HG03469 (cell line): ENCODE data around the gene RFX5.
"Not testable (repeated sequence)": the region's sequence is repeated elsewhere in the genome, so short reads cannot be mapped to it uniquely, and the experiment has no call there.

Source experiments
- ATAC-seq: cut with Tn5 transposase; IDR thresholded peaks from one replicate; pipeline ENCODE4 v1.9.1; 2021; ENCODE audit warnings: mild to moderate bottlenecking, moderate library complexity, moderate number of reproducible peaks; ENCODE audit not compliant: unreplicated experiment

The RFX5 gene

DNA sequence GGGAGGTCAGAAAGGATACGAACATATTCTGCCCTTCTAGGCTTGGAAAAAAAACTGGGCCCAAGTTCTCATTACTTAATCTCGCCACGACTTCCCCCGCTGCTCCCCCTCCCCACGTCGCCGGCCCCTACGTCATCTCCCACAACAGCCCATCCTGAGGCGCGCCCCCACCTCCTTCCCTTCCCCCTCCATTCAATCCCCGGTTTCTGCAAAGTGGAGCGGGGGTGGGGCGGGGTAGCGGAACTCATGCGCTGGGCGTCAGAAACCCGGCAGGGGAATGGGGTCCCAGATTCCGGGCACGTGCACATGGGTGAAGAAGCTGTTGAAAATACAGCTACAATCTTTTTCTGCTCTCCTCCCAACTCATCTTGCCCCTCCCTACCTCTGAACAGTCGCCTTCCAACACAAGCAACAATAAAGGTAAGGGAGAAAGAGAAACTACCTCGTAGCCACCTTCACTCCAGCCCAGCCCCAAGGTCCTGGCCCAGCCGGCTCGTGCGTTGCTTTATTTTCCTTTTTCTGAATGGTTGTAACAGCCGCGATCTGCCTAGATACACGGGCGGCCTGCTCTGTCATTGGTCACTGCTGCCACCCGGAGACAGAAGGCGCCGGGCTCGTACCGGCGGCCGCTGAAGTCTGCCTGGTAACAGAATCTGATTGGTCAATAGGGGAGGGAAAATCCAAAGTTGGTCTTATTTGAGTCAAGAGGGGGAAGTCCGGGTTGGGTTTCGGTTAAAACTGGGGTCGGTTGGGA is at the start of gene RFX5:
Gene RFX5, minus strand, starts transcription at position 484 of the 754 bp plus-strand sequence. CDS start 932 bp downstream, outside the sequence.
- peak; percentile 92 for ATAC-seq

DNA sequence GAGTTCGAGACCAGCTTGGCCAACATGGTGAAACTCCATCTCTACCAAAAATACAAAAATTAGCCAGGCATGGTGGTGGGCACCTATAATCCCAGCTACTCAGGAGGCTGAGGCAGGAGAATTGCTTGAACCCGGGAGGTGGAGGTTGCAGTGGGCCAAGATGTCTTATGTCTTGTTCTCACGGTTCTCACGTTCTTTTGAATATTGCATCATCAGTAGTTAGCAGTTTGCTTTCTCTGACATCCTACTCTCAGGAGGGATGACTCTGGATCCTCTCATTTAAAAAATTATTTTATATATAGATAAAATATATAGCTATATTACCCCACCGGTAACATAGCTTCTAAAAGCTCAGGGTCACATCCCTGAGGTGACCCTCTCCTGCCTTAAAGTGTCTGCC is 49.2 kb upstream of the RFX5 start:
- not testable (repeated sequence) for ATAC-seq

DNA sequence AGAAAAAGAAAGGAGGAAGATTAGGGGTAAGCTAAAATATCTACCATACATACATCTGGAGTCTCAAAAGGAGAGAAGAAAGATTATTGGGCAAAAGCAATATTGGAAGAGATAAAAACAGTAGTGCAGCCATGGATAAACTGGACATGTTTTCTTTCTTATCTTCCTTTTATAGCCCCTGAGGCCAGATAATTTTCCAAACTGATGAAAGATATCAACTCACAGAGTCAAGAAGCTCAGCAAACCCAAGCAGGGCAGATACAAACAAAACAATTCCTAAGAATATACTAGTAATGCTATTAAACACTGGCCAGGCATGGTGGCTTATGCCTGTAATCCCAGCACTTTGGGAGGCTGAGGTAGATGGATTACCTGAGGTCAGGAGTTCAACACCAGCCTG is 46.5 kb upstream of the RFX5 start:
- no peak for ATAC-seq

DNA sequence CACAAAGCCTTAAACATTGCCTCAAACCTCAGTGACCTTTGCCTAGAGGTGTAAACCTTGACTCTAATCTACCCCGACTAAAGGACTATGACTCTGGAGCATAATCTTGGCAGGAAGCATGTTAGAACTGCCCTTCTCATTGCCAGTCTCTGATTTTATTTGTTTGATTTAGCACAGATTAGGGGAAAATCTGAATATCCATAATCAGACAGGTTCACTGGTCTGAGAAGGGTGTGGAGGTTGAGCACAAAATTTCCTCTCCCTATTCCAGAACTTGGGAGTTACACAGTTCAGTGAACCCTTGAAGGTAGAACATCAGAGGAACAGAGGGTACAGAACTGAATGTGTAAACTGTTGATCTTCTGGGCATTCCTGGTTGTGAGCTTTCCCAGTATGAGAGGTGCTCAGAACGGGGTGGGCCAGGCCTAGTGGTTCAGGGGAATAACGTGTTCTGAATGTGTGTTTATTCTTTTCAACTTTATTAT is 44.1 kb upstream of the RFX5 start:
- ATAC-seq = no peak

DNA sequence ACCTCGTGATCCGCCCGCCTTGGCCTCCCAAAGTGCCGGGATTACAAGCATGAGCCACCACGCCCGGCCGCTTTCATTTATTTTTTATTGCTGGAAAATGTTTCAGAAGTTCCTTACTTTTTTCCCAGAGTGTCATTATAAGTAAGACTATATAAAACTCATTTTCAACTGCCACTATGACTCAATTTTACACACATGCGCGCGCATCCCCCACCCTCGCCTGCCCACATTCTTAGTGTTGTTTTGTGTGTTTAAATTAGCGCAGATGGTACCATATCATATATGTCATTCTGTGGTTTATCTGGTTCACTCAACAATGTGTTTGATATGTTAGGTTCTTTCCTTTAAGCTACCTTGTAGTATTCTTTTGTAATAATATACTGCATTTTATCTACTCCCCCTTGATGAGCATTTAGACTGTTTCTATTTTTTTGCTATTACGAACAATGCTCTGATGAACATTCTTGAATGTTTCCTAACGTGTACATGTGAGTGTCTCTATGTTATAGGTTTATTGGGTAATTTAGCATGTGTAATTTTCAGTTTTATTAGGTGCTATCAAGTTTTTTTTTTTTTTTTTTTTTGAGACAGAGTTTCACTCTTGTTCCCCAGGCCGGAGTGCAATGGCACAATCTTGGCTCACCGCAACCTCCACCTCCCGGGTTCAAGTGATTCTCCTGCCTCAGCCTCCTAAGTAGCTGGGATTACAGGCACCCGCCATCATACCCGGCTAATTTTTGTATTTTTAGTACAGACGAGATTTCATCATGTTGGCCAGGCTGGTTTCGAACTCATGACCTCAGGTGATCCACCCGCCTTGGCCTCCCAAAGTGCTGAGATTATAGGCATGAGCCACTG is 43.4 kb upstream of the RFX5 start:
- ATAC-seq = not testable (repeated sequence)

DNA sequence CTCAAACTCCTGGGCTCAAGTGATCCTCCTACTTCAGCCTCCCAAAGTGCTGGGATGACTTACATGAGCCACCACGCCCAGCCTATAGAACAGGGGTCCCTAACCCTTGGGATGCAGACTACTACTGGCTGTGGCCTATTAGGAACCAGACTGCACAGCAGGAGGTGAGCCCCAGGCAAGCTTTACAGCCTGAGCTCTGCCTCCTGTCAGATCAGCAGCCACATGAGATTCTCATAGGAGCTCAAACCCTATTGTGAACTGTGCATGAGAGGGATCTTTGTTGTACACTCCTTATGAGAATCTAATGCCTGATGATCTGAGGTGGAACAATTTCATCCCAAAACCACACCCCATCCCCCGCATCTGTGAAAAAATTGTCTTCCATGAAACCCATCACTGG is 39.0 kb upstream of the RFX5 start:
- no peak for ATAC-seq

DNA sequence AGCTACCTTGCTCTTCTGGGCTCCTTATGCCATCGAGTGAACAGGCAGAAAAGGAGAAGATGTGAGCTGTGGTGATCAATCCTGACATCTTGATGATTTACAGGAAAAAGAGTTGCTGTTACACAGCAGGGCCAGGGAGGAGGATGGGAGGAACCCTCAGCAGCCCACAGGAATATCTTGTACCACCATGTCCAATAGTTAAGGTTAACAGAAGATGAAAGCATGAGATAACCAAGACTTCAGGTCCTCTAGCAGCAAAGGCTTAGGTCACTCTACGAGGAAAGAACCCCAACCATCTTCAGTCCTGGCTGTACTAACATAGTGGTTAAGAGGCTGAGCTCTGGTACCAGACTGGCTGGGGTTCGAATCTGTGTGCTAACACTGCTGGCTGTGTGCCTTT is 37.5 kb upstream of the RFX5 start:
- ATAC-seq = no peak

DNA sequence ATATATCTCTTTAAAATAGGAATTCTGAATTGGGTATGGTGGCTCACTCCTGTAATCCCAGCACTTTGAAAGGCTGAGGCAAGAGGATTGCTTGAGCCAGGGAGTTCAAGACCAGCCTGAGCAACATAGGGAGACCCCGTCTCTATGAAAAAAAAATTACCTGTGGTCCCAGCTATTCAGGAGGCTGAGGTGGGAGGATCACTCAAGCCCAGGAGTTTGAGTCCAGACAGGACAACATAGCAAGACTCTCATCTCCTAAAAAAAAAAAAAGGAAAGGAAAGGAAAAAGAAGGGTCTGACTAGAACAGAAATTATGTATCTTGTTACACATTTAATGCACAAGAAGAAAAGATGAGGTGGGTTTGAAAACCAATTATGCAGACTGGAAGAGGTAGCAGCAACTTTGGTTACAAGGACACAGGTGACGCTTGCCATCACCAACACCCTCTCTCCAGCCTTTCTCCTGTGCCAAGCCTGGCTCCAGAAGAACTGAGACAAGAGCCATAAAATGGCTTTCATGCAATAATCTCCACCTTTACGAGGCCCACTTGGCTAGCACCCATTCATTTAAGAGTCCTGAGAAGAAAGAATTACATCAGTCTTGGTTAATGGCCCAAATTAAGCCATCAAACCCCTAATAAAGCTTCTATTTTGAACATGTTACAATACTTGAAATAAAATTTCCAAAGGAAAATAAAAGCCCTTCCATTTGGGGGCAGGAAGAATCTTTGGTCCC is 30.3 kb upstream of the RFX5 start:
- no peak for ATAC-seq

DNA sequence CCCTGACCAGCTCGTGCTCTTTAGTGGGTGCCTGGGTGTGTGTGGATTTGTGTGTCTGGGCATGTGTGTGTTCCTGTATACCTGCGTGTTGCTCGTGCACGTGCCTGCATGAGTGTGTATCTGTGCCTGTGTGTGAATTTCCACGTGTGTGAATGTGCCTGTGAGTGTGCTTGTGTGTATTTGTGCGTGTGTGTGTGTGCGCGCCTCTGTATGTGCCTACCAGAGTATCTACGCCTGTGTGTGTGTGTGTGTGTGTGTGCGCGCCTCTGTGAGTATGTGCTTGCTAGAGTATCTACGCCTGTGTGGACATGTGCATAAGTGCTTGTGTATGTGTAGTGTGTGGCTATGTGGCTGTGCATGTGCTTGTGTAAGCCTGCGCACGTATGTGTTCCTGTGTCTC is 26.1 kb upstream of the RFX5 start:
- ATAC-seq = no peak

DNA sequence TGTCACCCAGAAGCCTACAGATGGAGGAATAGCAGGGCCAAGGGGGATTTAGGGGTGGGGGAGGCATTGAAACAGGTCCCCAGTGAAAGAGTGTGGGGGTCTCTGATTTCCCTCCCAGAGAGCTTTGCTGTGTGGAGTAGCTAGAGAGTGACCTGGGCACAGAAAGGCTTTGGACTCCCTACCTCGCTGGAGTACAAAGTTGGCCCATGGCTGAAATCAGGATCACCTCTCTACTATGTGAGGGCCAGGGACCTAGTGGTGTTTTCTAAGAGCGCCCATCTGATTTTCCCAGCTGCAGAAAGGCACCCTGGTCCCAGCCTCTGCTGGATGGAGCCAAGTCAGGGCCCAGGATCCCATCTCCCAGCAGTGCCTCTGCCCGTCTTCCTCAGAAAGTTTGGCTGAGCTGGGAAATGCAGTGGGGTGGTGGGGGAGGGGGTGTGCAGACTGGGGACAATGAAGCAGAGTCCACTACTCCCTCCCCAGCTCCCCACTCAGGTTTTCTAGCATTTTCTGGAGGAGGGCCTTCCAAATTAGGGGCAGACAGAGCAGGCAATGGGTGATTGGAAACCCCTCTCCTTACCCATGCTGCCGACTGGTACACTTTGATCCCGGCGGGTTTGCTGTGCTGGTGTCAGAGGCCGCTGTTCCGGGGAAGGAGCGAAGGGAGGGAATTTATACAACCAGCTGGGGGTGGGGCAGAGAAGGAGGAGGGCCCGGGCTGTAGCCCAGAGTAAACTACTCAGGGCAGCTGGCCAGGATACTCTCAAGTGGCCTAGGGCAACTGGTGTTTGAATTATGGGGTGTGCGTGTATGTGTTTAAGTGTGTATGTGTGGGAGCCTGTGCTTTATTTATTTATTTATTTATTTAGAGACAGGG is 25.2 kb upstream of the RFX5 start, which contains the start of gene SELENBP1:
Gene SELENBP1, minus strand, starts transcription at position 648 of the 877 bp plus-strand sequence. Its CDS starts 64 bp downstream, at position 584.
- no peak for ATAC-seq

DNA sequence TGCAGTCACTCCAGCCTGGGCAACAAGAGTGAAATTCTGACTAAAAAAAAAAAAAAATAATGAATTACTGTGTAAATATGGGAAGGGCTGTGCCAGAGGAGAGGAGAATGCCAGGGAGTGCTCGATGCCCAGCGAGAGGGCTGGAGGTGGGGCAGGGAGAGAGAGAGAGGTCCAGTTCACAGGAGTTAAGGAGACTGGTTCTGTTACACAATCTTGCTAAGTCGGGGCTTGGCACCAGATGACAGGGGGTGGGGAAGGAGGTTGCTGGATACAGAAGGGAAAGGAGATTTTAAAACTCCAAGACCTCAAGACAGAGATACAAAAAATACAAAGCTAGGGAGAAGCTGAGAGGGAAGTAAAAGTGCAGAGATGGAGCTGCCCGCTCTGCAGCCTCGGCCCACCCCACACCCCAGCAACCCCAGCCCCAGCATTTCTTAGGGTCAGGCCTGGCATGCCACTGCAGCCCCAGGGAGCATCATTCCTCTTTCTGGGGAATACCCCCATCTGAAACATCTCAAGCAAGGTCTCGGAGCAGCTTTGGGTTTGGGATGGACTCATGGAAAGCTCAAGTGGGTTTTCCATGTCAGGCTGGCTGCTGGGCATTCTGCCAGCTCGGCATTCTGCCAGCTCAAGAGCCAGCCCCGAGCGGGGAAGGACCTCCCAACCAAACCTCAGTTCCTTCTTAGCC is 24.5 kb upstream of the RFX5 start:
- ATAC-seq = no peak

DNA sequence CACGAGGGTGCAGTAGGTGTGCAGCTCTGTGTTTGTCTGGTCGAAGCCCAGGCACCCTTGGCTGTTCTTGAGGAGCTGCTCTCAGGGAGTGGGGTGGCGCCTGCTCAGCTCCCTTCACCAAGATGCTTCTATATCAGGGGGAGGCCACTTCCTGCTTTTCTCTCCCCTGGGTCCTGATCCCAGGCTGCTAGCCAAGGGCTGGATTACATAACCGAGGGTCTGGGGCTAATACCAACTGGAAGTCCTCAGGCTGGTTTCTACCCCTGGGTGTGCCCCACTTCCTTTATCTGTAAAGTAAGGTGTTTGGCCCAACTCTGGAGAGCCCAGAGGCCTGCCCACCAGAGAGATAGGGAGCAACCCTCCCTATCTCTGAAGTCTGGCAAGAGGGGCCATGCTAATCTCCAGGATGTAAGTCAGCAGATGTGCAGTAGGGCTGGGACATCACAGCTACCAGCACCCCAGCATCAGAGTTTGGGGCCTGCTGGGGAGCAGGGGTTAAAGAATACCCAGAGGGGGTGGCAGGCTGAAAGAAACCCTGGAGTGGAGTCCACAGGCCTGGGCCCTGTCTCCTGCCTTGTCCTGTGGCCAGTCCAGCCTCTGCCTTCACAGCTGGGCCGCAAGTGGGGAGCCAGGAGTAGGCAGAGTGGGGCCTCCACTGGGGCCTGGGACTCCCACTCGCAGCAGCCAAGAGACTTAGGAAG is 23.3 kb upstream of the RFX5 start:
- ATAC-seq = no peak

DNA sequence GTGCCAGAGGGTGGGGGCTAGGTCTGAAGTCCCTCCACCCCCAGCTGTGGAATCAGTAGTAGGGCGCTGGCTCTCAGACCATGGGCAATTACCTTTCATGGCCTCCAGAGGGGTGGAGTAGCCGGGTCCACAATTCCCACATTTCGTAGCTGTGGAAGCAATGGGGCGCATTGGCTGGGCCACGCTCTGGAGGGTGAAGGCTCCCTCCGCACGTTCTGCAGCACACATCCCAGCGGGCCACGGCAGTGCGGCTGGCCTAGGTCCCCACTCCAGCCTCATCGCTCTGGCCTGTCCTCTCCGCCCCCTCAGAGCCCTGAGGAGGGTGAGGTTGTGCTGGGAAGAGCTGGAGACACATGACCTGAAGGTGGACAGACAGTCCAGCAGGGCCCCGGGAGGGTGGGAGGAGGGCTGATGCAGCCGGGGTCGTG is 22.6 kb upstream of the RFX5 start:
- no peak for ATAC-seq

DNA sequence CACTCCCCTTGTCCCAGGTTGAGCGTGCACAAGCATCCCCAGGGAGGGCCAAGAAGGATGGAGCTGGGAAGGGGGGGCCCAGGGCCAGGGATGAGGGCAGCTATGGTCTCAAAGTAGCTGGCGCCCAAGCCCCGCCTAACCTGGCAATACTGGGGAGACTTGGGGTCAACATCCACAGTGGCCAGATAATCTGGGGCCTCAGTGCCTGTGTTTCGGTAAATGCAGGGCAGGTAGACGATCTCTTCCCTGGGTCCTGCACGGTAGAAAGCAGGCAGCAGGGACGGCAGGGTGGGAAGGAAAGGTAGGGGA is 22.2 kb upstream of the RFX5 start:
- ATAC-seq = no peak

DNA sequence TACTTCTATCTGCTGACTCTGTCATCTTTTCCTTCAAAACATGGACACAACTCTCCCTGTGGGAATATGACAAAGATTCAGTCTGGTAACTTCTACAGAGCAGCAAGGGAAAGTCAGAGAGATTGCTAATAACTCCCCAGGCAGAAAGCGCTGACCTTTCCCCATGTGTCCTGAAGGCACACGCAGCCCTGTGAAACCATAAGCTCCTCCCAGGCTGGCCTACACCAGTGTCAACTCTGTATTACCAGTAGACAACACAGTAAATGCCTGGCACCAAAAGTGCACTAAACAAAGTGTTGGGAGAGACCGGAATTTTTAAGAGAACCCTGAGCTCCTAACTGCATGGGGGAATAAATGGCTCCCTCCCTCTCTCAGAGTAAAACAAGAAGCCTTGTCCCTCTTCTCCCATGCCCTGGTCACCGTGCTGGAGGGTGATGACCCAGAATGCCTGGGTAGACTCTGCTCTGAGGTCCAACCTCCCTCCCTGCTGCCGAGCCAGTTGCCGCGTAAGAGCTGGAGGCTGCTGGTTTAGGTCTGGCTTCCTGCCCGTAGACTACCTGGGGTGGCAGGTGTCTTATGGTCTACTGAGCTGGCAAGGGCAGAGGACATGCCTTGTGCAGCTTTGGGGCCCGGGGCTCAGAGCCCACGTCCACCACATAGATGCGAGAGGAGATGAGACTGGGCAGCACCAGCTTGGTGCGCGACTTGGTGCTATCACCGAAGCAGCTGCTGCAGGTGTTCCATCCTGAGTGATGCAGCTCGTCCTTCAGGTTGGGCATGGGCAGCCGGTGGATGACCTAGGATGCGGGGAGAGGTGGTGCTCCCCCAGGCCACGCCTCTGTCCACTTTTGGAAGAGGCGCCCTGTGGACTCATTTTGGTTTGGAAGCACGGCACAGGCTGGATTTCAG is 21.6 kb upstream of the RFX5 start:
- no peak for ATAC-seq

DNA sequence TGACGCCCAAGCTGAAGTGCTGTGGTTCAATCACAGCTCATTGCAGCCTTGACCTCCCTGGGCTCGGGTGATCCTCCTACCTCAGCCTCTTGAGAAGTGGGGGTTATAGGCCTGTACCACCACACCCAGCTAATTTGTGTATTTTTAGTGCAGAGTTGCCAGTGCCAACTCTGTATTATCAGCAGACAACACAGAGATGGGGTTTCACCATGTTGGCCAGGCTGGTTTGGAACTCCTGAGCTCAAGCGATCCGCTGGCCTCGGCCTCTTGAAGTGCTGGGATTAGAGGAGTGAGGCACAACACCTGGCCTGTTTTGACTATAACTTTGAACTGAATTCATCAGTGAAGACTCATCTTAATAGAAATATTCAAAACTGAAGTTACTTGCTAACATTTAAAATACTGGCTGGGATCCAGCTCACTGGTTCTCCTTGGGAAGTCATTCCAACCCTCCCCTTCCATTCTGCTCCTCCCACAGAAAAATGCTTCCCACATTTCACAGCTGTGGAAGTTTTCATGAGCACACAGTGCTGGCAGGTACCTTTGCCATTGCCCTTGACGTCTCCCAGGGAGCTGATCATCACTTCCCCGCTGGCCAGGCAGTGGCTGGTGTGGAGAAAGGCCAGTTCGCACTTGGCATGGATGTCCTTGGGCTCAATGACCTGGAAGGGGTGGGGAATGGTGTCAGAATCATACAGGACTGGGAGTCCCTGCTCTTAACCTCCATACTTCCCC is 20.8 kb upstream of the RFX5 start:
- ATAC-seq = no peak

DNA sequence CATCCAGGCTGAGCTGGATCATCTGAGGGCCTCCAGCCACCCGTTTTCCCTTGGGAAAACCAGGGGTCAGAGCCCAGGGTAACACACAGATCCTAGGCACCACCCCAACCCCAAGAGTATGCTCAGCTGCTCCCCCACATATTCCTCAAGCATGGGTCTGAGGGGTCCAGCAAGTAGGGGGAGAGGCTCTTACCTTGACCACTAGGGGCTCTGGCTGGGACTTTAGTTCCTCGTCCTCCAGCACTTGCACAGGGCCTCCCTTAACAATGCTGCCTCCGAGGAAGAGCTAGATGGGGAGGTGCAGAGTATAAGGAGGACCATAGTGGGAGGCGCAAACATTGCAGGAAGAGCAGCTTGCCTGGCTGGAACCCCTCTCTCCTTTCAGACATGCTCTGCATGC is 17.9 kb upstream of the RFX5 start:
- no peak for ATAC-seq
